Astrocyte (in vitro differentiated cells and primary cell): ENCODE results near the gene PRG3. TPM values are rescaled to one million over a fixed set of nuclear protein-coding genes. Genes with fewer than 3 reads are reported as not detected.

Experiments used
- DNase-seq: peaks from one replicate; pipeline ENCODE4 v3.0.0-alpha.2; 2010; ENCODE audit warnings: low read depth
- FAIRE-seq: peaks from 2 replicates; lab custom pipeline; 2011; peaks lifted over from hg19 to GRCh38; lab: Jason Lieb, UNC
- H2AFZ ChIP-seq: 2 replicates; pipeline ENCODE4 v1.6.0; 2012; ENCODE audit warnings: low read depth, low read length, inconsistent platforms
- H3K27ac ChIP-seq: 2 replicates; pipeline ENCODE4 v1.5.1; 2011; ENCODE audit warnings: low read depth, low read length, inconsistent platforms
- H3K27me3 ChIP-seq: 2 replicates; pipeline ENCODE4 v1.6.0; 2011; ENCODE audit warnings: low read length, inconsistent platforms; ENCODE audit not compliant: insufficient read depth
- H3K36me3 ChIP-seq: 2 replicates; pipeline ENCODE4 v1.5.1; 2011; ENCODE audit warnings: low read length, inconsistent platforms; ENCODE audit not compliant: insufficient read depth
- H3K4me1 ChIP-seq: 2 replicates; pipeline ENCODE4 v1.5.1; 2011; ENCODE audit warnings: low read length, inconsistent platforms; ENCODE audit not compliant: insufficient read depth
- H3K4me2 ChIP-seq: 2 replicates; pipeline ENCODE4 v1.6.0; 2012; ENCODE audit warnings: low read length, inconsistent platforms
- H3K4me3 ChIP-seq: 2 replicates; pipeline ENCODE4 v1.5.1; 2011; ENCODE audit warnings: low read depth, mild to moderate bottlenecking, low read length, inconsistent platforms; ENCODE audit not compliant: insufficient read depth
- H3K79me2 ChIP-seq: 2 replicates; pipeline ENCODE4 v1.6.0; 2012; ENCODE audit warnings: mild to moderate bottlenecking, low read length, inconsistent platforms; ENCODE audit not compliant: insufficient read depth
- H3K9ac ChIP-seq: 2 replicates; pipeline ENCODE4 v1.6.0; 2012; ENCODE audit warnings: mild to moderate bottlenecking, low read length, inconsistent platforms
- H3K9me3 ChIP-seq: 2 replicates; pipeline ENCODE4 v1.5.1; 2012; ENCODE audit warnings: low read depth, mild to moderate bottlenecking, low read length, inconsistent platforms; ENCODE audit not compliant: insufficient read depth
- H4K20me1 ChIP-seq: 2 replicates; pipeline ENCODE4 v1.6.0; 2012; ENCODE audit warnings: low read length, inconsistent platforms; ENCODE audit not compliant: insufficient read depth
- H3K27ac Mint-ChIP-seq: one replicate; pipeline ENCODE4 v1.8.0; 2021; ENCODE audit warnings: mild to moderate bottlenecking, mixed read lengths; ENCODE audit not compliant: unreplicated experiment
- H3K27me3 Mint-ChIP-seq: one replicate; pipeline ENCODE4 v1.8.0; 2021; ENCODE audit warnings: low read depth, mixed read lengths; ENCODE audit not compliant: unreplicated experiment
- H3K36me3 Mint-ChIP-seq: one replicate; pipeline ENCODE4 v1.8.0; 2021; ENCODE audit warnings: low read depth, mixed read lengths; ENCODE audit not compliant: unreplicated experiment
- H3K4me1 Mint-ChIP-seq: one replicate; pipeline ENCODE4 v1.8.0; 2021; ENCODE audit warnings: low read depth, mixed read lengths; ENCODE audit not compliant: unreplicated experiment
- H3K4me3 Mint-ChIP-seq: one replicate; pipeline ENCODE4 v1.8.0; 2021; ENCODE audit warnings: mild to moderate bottlenecking, moderate library complexity, mixed read lengths; ENCODE audit not compliant: unreplicated experiment
- H3K9me3 Mint-ChIP-seq: one replicate; pipeline ENCODE4 v1.8.0; 2021; ENCODE audit warnings: mild to moderate bottlenecking, mixed read lengths; ENCODE audit not compliant: unreplicated experiment
- CTCF ChIP-seq: IDR thresholded peaks from 2 replicates; pipeline ENCODE4 v1.5.1; 2011; ENCODE audit warnings: low read depth, mild to moderate bottlenecking, inconsistent platforms, low read length, moderate library complexity; ENCODE audit not compliant: insufficient read depth
- EZH2 ChIP-seq: IDR thresholded peaks from 2 replicates; pipeline ENCODE4 v1.6.1; 2012; ENCODE audit warnings: mild to moderate bottlenecking, low read length, inconsistent platforms; ENCODE audit not compliant: insufficient read depth
- total RNA-seq: library from RNA; stranded (reverse); gene quantifications from 2 replicates; pipeline ENCODE4 v1.2.1, GENCODE V29; 2021

The PRG3 gene
- total RNA-seq, 1 donor from 2014 or later: not detected

GRCh38 chr11:57390535-57390934 lies 9.6 kb upstream of the PRG3 start, which contains the start of gene PRG2:
Gene PRG2, minus strand, starts transcription at chr11:57390650. Its CDS starts 706 bp downstream, at chr11:57389944.
- Histone ChIP-seq H3K4me1 (no peaks in the 10 kb centered on the region), H3K9me3 (no peaks in the 10 kb centered on the region), H4K20me1 (no peaks in the 10 kb centered on the region), H3K27me3 (peaks cover 12% of the 10 kb centered on the region), H3K4me2 (no peak within 1 kb of the TSS), H3K79me2 (no peaks in the 10 kb centered on the region), H3K4me3 (no peak within 1 kb of the TSS), H3K36me3 (no peaks in the 10 kb centered on the region), H2AFZ (no peak within 1 kb of the TSS), H3K27ac (no peak within 1 kb of the TSS), H3K9ac (no peak within 1 kb of the TSS)
- Mint-ChIP-seq H3K4me3 (no peak within 1 kb of the TSS), H3K9me3 (peaks cover 1% of the 10 kb centered on the region), H3K4me1 (no peaks in the 10 kb centered on the region), H3K36me3 (no peaks in the 10 kb centered on the region), H3K27me3 (peaks cover 70% of the 10 kb centered on the region), H3K27ac (no peak within 1 kb of the TSS)
- no peak for TF ChIP-seq EZH2
- TF ChIP-seq CTCF: no peak
- FAIRE-seq: no peak
- DNase-seq: no peak

GRCh38 chr11:57387289-57388030 lies 6.5 kb upstream of the PRG3 start:
- Mint-ChIP-seq H3K36me3 (no peaks in the 10 kb centered on the region), H3K27ac (no peak overlapping the region), H3K9me3 (peaks cover 1% of the 10 kb centered on the region), H3K27me3 (peaks cover 64% of the 10 kb centered on the region), H3K4me1 (no peaks in the 10 kb centered on the region), H3K4me3 (no peak overlapping the region)
- peaks cover 10% of the 10 kb centered on the region for H3K27me3 ChIP-seq
- DNase-seq (no peak), FAIRE-seq (no peak)
- no peaks in the 10 kb centered on the region for H4K20me1 ChIP-seq
- H2AFZ ChIP-seq: no peak overlapping the region
- no peak overlapping the region for H3K4me2 ChIP-seq
- H3K9ac ChIP-seq: no peak overlapping the region
- no peak for TF ChIP-seq EZH2
- no peak for TF ChIP-seq CTCF
- no peak overlapping the region for H3K4me3 ChIP-seq
- H3K79me2 ChIP-seq: no peaks in the 10 kb centered on the region
- H3K4me1 ChIP-seq: no peaks in the 10 kb centered on the region
- no peak overlapping the region for H3K27ac ChIP-seq
- no peaks in the 10 kb centered on the region for H3K9me3 ChIP-seq
- H3K36me3 ChIP-seq: no peaks in the 10 kb centered on the region
